ENCODE results near the gene TMEM168.

TMEM168 gene

DNA sequence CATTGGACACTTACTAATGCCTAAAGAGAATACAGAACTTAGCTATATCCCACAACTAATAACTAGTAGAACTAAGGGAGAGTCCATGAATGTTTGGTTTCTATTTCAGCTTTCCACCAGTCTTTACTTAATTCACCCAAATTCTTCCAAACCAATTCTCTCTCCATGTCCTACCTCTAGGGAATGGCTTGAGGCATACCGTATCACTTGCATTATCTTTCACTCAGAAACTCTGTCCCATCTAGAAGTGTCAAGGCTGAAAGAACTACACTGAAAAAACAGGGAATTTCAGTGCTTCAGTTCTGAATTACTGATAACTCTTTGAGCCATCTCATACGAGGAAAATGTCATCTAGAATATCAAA, 758 bp downstream of the TMEM168 start:
- Histone ChIP-seq H2BK5ac (ENCODE audit: low read length) (no peak overlapping the region), H3K79me2 (ENCODE audit: control insufficient read depth, insufficient read depth, low read length) (peaks cover 3% of the 10 kb centered on the region), H3K4me2 (ENCODE audit: low read length) (peak overlapping the region; percentile 44), H2BK120ac (ENCODE audit: low read depth, low read length) (no peak overlapping the region), H3K4me3 (ENCODE audit: low read length) (peak overlapping the region; percentile 91), H3K23ac (ENCODE audit: low read length) (no peak overlapping the region), H3K56ac (ENCODE audit: low read length) (peak overlapping the region; percentile 99), H3K27ac (ENCODE audit: low read depth, low read length) (no peak overlapping the region), H4K8ac (ENCODE audit: low read depth, low read length) (no peak overlapping the region), H3K9ac (ENCODE audit: low read length) (peak overlapping the region; percentile 91), H2BK15ac (replicated peaks; ENCODE audit: low read depth) (no peak overlapping the region), H3K27me3 (ENCODE audit: insufficient read depth, low read length, poor library complexity) (no peaks in the 10 kb centered on the region), H3K36me3 (ENCODE audit: control insufficient read depth, insufficient read depth, low read length) (no peaks in the 10 kb centered on the region), H3K79me1 (ENCODE audit: low read length) (peaks cover 3% of the 10 kb centered on the region), H3K18ac (ENCODE audit: low read length) (no peak overlapping the region), H3K4me1 (ENCODE audit: control insufficient read depth, low read depth, low read length) (peaks cover 5% of the 10 kb centered on the region), H2AK5ac (ENCODE audit: low read length) (no peak overlapping the region), H3K4ac (ENCODE audit: low read depth, low read length) (no peak overlapping the region), H4K5ac (ENCODE audit: low read length) (no peak overlapping the region)
- no CpG with 5 or more reads among the region's 2 CpGs for WGBS (ENCODE audit: extremely low coverage, insufficient coverage, low lambda C conversion rate)
- DNase-seq = no peak

DNA sequence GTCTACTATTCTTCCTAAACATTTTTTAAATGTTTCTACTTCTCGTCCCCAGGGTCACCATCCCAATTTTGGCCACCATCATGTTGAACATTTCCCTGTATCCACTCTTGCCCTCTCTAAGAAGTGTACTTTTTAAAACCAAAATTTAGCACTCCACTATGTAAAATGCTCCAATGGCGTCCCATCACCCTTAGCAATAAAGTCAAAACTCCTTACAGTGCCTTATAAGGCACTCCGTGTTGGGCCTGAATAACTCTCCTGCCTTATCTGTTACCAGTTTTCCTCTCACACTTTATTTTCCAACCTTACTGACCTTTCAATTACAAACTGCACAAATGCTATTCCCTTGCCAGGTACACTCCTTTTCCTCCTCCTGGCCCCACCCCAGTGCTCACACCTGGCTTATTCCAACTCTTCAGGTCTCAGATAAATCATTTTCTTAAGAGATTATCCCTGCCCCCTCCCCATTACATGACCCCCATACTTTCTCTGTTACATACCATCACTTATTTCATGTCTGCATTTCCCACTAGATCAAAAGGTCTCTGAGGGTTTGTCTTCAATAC, 1.3 kb downstream of the TMEM168 start:
- H3K4me1 ChIP-seq (ENCODE audit: control insufficient read depth, low read depth, low read length) = peaks cover 5% of the 10 kb centered on the region
- peaks cover 3% of the 10 kb centered on the region for H3K79me1 ChIP-seq (ENCODE audit: low read length)
- H3K36me3 ChIP-seq (ENCODE audit: control insufficient read depth, insufficient read depth, low read length) = no peaks in the 10 kb centered on the region
- H3K27ac ChIP-seq (ENCODE audit: low read depth, low read length) = no peak overlapping the region
- peak overlapping the region; percentile 19 for H3K4me2 ChIP-seq (ENCODE audit: low read length)
- no peaks in the 10 kb centered on the region for H3K27me3 ChIP-seq (ENCODE audit: insufficient read depth, low read length, poor library complexity)
- H3K18ac ChIP-seq (ENCODE audit: low read length) = no peak overlapping the region
- DNase-seq = no peak
- no peak overlapping the region for H2BK5ac ChIP-seq (ENCODE audit: low read length)
- no peak overlapping the region for H4K8ac ChIP-seq (ENCODE audit: low read depth, low read length)
- H3K79me2 ChIP-seq (ENCODE audit: control insufficient read depth, insufficient read depth, low read length) = peaks cover 3% of the 10 kb centered on the region
- no peak overlapping the region for H3K23ac ChIP-seq (ENCODE audit: low read length)
- no peak overlapping the region for H3K4me3 ChIP-seq (ENCODE audit: low read length)
- H2BK15ac ChIP-seq (replicated peaks; ENCODE audit: low read depth) = no peak overlapping the region
- 100% methylated on average over 1 of the region's 3 CpGs for WGBS (ENCODE audit: extremely low coverage, insufficient coverage, low lambda C conversion rate)
- no peak overlapping the region for H3K4ac ChIP-seq (ENCODE audit: low read depth, low read length)
- peak overlapping the region; percentile 20 for H2AK5ac ChIP-seq (ENCODE audit: low read length)
- H4K5ac ChIP-seq (ENCODE audit: low read length) = no peak overlapping the region
- H3K56ac ChIP-seq (ENCODE audit: low read length) = no peak overlapping the region
- H2BK120ac ChIP-seq (ENCODE audit: low read depth, low read length) = no peak overlapping the region
- peak overlapping the region; percentile 11 for H3K9ac ChIP-seq (ENCODE audit: low read length)

DNA sequence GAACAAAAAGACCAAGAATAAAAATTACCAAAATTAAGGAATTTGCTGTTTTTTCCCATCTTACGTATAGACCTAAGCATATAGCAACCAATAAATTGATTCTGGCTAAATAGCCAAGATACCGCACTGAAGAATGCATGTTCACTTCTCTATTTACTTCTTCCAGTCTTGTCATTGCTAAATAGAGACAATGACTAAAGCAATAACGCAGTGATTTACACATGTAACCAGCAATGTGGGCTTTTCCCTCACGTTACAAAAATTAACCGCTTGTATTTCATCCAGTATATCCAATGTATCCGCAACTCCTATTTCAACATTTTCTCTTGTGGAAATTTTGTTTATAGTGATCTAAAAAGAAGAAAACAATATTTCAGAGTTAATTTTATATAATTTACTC, 5.6 kb downstream of the TMEM168 start:
- WGBS (ENCODE audit: extremely low coverage, insufficient coverage, low lambda C conversion rate) = no CpG with 5 or more reads among the region's 6 CpGs
- Histone ChIP-seq H3K27me3 (ENCODE audit: insufficient read depth, low read length, poor library complexity) (no peaks in the 10 kb centered on the region), H3K27ac (ENCODE audit: low read depth, low read length) (no peak overlapping the region), H2BK5ac (ENCODE audit: low read length) (no peak overlapping the region), H3K36me3 (ENCODE audit: control insufficient read depth, insufficient read depth, low read length) (no peaks in the 10 kb centered on the region), H3K4me1 (ENCODE audit: control insufficient read depth, low read depth, low read length) (peaks cover 5% of the 10 kb centered on the region), H4K8ac (ENCODE audit: low read depth, low read length) (no peak overlapping the region), H4K5ac (ENCODE audit: low read length) (no peak overlapping the region), H3K23ac (ENCODE audit: low read length) (no peak overlapping the region), H3K79me1 (ENCODE audit: low read length) (peaks cover 3% of the 10 kb centered on the region), H3K4me2 (ENCODE audit: low read length) (no peak overlapping the region), H3K9ac (ENCODE audit: low read length) (no peak overlapping the region), H2BK15ac (replicated peaks; ENCODE audit: low read depth) (no peak overlapping the region), H2BK120ac (ENCODE audit: low read depth, low read length) (no peak overlapping the region), H2AK5ac (ENCODE audit: low read length) (no peak overlapping the region), H3K79me2 (ENCODE audit: control insufficient read depth, insufficient read depth, low read length) (peaks cover 3% of the 10 kb centered on the region), H3K4me3 (ENCODE audit: low read length) (no peak overlapping the region), H3K18ac (ENCODE audit: low read length) (no peak overlapping the region), H3K56ac (ENCODE audit: low read length) (no peak overlapping the region), H3K4ac (ENCODE audit: low read depth, low read length) (no peak overlapping the region)
- DNase-seq = no peak

DNA sequence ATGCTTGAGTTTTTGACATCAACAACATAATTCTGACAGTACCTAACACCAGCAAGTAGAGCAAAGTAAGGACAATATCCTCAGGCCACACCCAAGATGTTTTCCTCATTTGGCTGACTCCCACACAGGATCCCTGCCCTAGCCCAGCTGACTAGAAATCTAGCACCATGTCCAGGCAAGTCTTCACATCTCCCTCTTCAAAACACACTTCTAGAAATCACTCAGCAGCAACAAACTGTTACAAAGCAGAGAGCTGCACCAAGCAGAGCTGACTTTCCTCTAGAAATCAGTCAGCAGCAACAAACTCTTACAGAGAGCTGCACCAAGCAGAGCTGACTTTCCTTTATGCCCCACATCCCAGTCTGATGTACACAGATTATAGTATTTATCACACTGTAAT, 7.7 kb downstream of the TMEM168 start:
- H2BK5ac ChIP-seq (ENCODE audit: low read length) = no peak overlapping the region
- H4K8ac ChIP-seq (ENCODE audit: low read depth, low read length) = no peak overlapping the region
- no peaks in the 10 kb centered on the region for H3K36me3 ChIP-seq (ENCODE audit: control insufficient read depth, insufficient read depth, low read length)
- no peak overlapping the region for H2BK15ac ChIP-seq (replicated peaks; ENCODE audit: low read depth)
- H3K27ac ChIP-seq (ENCODE audit: low read depth, low read length) = no peak overlapping the region
- H4K5ac ChIP-seq (ENCODE audit: low read length) = no peak overlapping the region
- H3K79me2 ChIP-seq (ENCODE audit: control insufficient read depth, insufficient read depth, low read length) = peaks cover 3% of the 10 kb centered on the region
- H2AK5ac ChIP-seq (ENCODE audit: low read length) = no peak overlapping the region
- peaks cover 3% of the 10 kb centered on the region for H3K79me1 ChIP-seq (ENCODE audit: low read length)
- no peak overlapping the region for H3K4me2 ChIP-seq (ENCODE audit: low read length)
- no peak overlapping the region for H3K4me3 ChIP-seq (ENCODE audit: low read length)
- no peak for DNase-seq
- no peaks in the 10 kb centered on the region for H3K4me1 ChIP-seq (ENCODE audit: control insufficient read depth, low read depth, low read length)
- no peak overlapping the region for H3K4ac ChIP-seq (ENCODE audit: low read depth, low read length)
- H3K9ac ChIP-seq (ENCODE audit: low read length) = no peak overlapping the region
- H3K27me3 ChIP-seq (ENCODE audit: insufficient read depth, low read length, poor library complexity) = no peaks in the 10 kb centered on the region
- H3K56ac ChIP-seq (ENCODE audit: low read length) = no peak overlapping the region
- H3K18ac ChIP-seq (ENCODE audit: low read length) = no peak overlapping the region
- H3K23ac ChIP-seq (ENCODE audit: low read length) = no peak overlapping the region
- no peak overlapping the region for H2BK120ac ChIP-seq (ENCODE audit: low read depth, low read length)

DNA sequence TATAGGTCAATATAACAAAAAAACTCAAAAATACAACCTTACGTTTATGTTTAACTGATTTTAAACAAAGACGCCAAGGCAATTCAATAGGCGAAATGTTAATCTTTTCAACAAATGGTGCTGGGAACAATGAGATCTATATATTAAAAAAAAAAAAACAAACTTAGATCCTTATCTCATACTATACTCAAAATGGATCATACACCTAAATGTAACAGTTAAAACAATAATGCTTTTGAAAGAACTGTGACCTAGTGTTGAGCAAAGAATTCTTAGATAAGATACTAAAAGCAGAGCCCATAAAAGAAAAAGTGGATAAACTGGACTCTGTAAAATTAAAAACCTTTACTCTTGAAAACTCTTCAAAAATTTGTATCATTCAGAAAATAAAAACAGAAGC, 8.6 kb downstream of the TMEM168 start:
- Histone ChIP-seq H3K79me1 (ENCODE audit: low read length) (peaks cover under 1% of the 10 kb centered on the region), H3K4me3 (ENCODE audit: low read length) (no peak overlapping the region), H2BK120ac (ENCODE audit: low read depth, low read length) (no peak overlapping the region), H3K27ac (ENCODE audit: low read depth, low read length) (no peak overlapping the region), H3K4me1 (ENCODE audit: control insufficient read depth, low read depth, low read length) (no peaks in the 10 kb centered on the region), H3K56ac (ENCODE audit: low read length) (no peak overlapping the region), H4K8ac (ENCODE audit: low read depth, low read length) (no peak overlapping the region), H3K4ac (ENCODE audit: low read depth, low read length) (no peak overlapping the region), H3K79me2 (ENCODE audit: control insufficient read depth, insufficient read depth, low read length) (peaks cover under 1% of the 10 kb centered on the region), H3K27me3 (ENCODE audit: insufficient read depth, low read length, poor library complexity) (no peaks in the 10 kb centered on the region), H4K5ac (ENCODE audit: low read length) (no peak overlapping the region), H3K4me2 (ENCODE audit: low read length) (no peak overlapping the region), H3K23ac (ENCODE audit: low read length) (no peak overlapping the region), H3K18ac (ENCODE audit: low read length) (no peak overlapping the region), H2BK5ac (ENCODE audit: low read length) (no peak overlapping the region), H3K36me3 (ENCODE audit: control insufficient read depth, insufficient read depth, low read length) (no peaks in the 10 kb centered on the region), H2AK5ac (ENCODE audit: low read length) (no peak overlapping the region), H2BK15ac (replicated peaks; ENCODE audit: low read depth) (no peak overlapping the region), H3K9ac (ENCODE audit: low read length) (no peak overlapping the region)
- no peak for DNase-seq
- no CpG with 5 or more reads among the region's 3 CpGs for WGBS (ENCODE audit: extremely low coverage, insufficient coverage, low lambda C conversion rate)

DNA sequence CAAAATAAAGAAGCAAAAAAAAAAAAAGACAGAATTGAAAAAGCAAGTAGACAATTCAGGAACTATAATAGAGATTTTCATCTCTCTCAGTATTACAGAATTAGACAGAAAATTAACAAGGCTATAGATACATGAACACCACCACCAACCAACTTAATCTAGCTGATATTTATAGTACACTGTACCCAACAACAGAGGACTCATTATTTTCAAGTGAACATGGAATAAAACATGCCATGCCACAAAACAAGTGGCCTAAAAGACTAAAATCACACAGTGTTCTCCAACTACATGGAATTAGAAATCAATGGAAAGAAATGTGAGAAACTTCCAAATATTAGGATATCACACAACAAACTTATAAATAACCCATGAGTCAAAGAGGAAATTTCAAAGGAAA, 9.1 kb downstream of the TMEM168 start:
- no peak overlapping the region for H3K18ac ChIP-seq (ENCODE audit: low read length)
- H2BK5ac ChIP-seq (ENCODE audit: low read length) = no peak overlapping the region
- DNase-seq = no peak
- H3K79me2 ChIP-seq (ENCODE audit: control insufficient read depth, insufficient read depth, low read length) = no peaks in the 10 kb centered on the region
- no peaks in the 10 kb centered on the region for H3K36me3 ChIP-seq (ENCODE audit: control insufficient read depth, insufficient read depth, low read length)
- no peak overlapping the region for H4K8ac ChIP-seq (ENCODE audit: low read depth, low read length)
- H2BK15ac ChIP-seq (replicated peaks; ENCODE audit: low read depth) = no peak overlapping the region
- H3K27me3 ChIP-seq (ENCODE audit: insufficient read depth, low read length, poor library complexity) = no peaks in the 10 kb centered on the region
- H3K4ac ChIP-seq (ENCODE audit: low read depth, low read length) = no peak overlapping the region
- no peak overlapping the region for H3K4me2 ChIP-seq (ENCODE audit: low read length)
- H3K23ac ChIP-seq (ENCODE audit: low read length) = no peak overlapping the region
- H2BK120ac ChIP-seq (ENCODE audit: low read depth, low read length) = no peak overlapping the region
- no peak overlapping the region for H3K27ac ChIP-seq (ENCODE audit: low read depth, low read length)
- H3K79me1 ChIP-seq (ENCODE audit: low read length) = no peaks in the 10 kb centered on the region
- no peaks in the 10 kb centered on the region for H3K4me1 ChIP-seq (ENCODE audit: control insufficient read depth, low read depth, low read length)
- no peak overlapping the region for H3K56ac ChIP-seq (ENCODE audit: low read length)
- H2AK5ac ChIP-seq (ENCODE audit: low read length) = no peak overlapping the region
- H3K4me3 ChIP-seq (ENCODE audit: low read length) = no peak overlapping the region
- H4K5ac ChIP-seq (ENCODE audit: low read length) = no peak overlapping the region
- no peak overlapping the region for H3K9ac ChIP-seq (ENCODE audit: low read length)

Measured in mesendoderm (in vitro differentiated cells).